Stimulated activated naive CD8-positive, alpha-beta T cell treated with anti-CD3 and anti-CD28 coated beads, Interleukin-15, Interleukin-2, amounts not matched to agents 100 ng/mL and 50 ng/mL, for 24 hours (primary cell): Measurements from ENCODE around the gene MED9.

Experiments used
- H3K27ac Mint-ChIP-seq: one replicate; pipeline ENCODE4 v1.8.0; 2021; ENCODE audit warnings: mild to moderate bottlenecking, mixed read lengths
- H3K27me3 Mint-ChIP-seq: one replicate; pipeline ENCODE4 v1.8.0; 2021; ENCODE audit warnings: mixed read lengths
- H3K36me3 Mint-ChIP-seq: one replicate; pipeline ENCODE4 v1.8.0; 2021; ENCODE audit warnings: low read depth, mixed read lengths
- H3K4me1 Mint-ChIP-seq: one replicate; pipeline ENCODE4 v1.8.0; 2021; ENCODE audit warnings: low read depth, mixed read lengths
- H3K4me3 Mint-ChIP-seq: one replicate; pipeline ENCODE4 v1.8.0; 2021; ENCODE audit warnings: mild to moderate bottlenecking, mixed read lengths
- H3K9me3 Mint-ChIP-seq: one replicate; pipeline ENCODE4 v1.8.0; 2021; ENCODE audit warnings: mixed read lengths

MED9 gene

GRCh38 chr17:17500999-17501605, 24.3 kb downstream of the MED9 start:
- Mint-ChIP-seq H3K27me3 (peaks cover 3% of the 10 kb centered on the region), H3K27ac (no peak overlapping the region), H3K4me3 (no peak overlapping the region), H3K9me3 (no peaks in the 10 kb centered on the region), H3K4me1 (peaks cover 4% of the 10 kb centered on the region), H3K36me3 (no peaks in the 10 kb centered on the region)

GRCh38 chr17:17502741-17503565, 26.2 kb downstream of the MED9 start:
- no peaks in the 10 kb centered on the region for H3K4me1 Mint-ChIP-seq
- H3K27me3 Mint-ChIP-seq = peaks cover 3% of the 10 kb centered on the region
- no peak overlapping the region for H3K27ac Mint-ChIP-seq
- H3K9me3 Mint-ChIP-seq = no peaks in the 10 kb centered on the region
- no peak overlapping the region for H3K4me3 Mint-ChIP-seq
- H3K36me3 Mint-ChIP-seq = no peaks in the 10 kb centered on the region

DNA sequence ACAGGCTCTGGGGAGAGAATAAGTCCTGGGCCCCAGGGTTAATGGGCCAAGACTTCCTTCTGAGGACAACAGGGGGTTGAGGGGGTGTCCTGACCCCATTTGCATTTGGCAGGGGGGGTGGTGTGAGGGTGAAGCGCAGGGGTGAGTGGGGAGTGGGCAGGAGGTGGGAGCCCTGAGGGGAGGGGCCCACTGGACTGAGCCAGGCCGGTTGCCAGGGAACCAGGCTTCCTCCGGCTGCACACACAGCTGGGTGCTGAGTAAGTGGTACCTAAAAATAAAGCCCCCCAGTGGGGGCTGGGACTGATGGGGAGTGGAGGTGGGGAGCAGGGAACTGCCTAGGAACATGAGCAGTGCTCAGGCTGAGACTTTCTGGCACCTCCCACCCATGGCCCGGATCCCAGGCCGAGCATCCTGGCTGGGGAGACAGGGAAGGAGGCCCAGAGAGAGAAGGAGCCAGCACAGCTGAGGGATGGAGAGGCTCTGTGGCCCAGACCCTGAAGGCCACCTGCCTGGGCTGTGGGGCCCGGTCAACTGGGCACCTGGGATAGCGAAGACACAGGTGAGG, 26.8 kb downstream of the MED9 start:
- Mint-ChIP-seq H3K36me3 (no peaks in the 10 kb centered on the region), H3K27me3 (peaks cover 3% of the 10 kb centered on the region), H3K4me3 (no peak overlapping the region), H3K4me1 (no peaks in the 10 kb centered on the region), H3K27ac (no peak overlapping the region), H3K9me3 (no peaks in the 10 kb centered on the region)

DNA sequence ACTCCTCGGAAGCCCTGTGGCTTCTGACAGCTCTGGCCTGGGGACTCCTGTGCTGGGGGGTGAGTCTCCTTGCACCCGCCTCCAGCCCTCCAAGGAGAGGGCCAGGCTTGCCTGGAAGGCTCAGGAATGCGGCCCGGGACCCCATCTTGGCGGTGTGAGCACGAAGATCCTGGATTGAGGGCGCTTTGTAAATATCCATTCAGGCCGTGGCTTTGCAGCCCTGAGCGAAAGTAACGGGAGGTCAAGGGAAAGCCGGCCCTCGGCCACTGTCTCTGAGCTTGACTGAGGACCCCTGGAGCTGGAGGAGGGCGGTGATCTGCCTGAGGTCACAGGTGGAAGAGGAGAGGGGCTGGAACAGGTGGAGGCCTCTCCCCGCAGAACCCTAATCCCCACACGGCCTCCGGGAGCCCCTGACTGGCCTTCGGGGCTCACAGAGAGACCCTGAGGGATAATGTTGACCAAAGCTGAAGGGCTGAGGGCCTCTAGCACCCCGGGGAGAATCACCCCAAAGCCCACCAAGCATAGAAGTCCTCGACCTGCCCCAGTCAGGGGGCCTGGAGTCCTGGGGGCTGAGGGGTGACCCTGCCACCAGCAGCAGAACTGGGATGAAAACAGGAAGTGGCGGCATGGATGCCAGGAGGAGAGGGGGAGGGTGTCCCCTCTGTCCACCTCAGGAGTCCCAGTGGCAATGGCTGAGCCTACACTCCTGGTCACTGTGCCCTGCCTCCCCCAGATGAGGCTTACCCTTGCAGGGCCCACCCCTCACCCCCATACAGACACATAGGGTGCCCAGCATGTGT, 27.7 kb downstream of the MED9 start:
- Mint-ChIP-seq H3K4me1 (no peaks in the 10 kb centered on the region), H3K4me3 (no peak overlapping the region), H3K27me3 (peaks cover 3% of the 10 kb centered on the region), H3K27ac (no peak overlapping the region), H3K9me3 (no peaks in the 10 kb centered on the region), H3K36me3 (no peaks in the 10 kb centered on the region)

GRCh38 chr17:17505151-17505550, 28.4 kb downstream of the MED9 start:
- H3K27me3 Mint-ChIP-seq = peaks cover 3% of the 10 kb centered on the region
- no peaks in the 10 kb centered on the region for H3K36me3 Mint-ChIP-seq
- H3K9me3 Mint-ChIP-seq = no peaks in the 10 kb centered on the region
- peaks cover 3% of the 10 kb centered on the region for H3K4me1 Mint-ChIP-seq
- H3K4me3 Mint-ChIP-seq = no peak overlapping the region
- no peak overlapping the region for H3K27ac Mint-ChIP-seq

GRCh38 chr17:17505610-17506171, 28.9 kb downstream of the MED9 start:
- H3K9me3 Mint-ChIP-seq = no peaks in the 10 kb centered on the region
- H3K4me3 Mint-ChIP-seq = no peak overlapping the region

DNA sequence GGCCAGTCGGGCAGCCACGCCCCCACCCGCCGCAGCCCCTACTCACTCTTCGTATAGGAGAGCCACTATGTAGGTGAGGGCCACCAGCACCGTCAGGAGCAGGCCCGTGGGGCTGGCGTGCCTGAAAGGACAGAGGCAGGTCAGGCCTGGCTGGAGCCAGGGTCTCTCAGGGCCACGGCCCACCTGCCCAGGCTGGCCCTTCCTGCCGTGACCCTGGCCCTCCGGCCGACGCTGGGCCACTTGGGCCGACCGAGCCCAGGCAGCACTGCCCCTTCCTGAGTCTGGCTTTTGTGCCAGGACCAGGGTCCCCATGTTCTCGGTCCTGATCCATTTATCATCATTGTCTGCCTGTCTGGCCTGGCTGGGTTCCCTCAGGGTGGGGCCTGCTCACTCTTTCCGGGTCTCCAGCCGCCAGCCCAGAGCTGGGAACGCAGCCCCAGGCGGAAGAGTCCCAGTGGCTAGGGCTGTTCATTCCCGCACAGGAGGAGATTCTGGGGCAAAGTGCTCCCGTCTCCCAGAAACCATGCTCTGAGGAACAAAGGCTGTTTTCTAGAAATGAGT, 29.5 kb downstream of the MED9 start:
- Mint-ChIP-seq H3K4me3 (no peak overlapping the region), H3K27ac (no peak overlapping the region), H3K9me3 (no peaks in the 10 kb centered on the region), H3K36me3 (no peaks in the 10 kb centered on the region), H3K27me3 (no peaks in the 10 kb centered on the region), H3K4me1 (peaks cover 14% of the 10 kb centered on the region)

More at GRCh38 chr17:17505610-17506171, 28.9 kb downstream of the MED9 start:
- Mint-ChIP-seq H3K36me3 (no peaks in the 10 kb centered on the region), H3K27me3 (no peaks in the 10 kb centered on the region), H3K4me1 (peaks cover 8% of the 10 kb centered on the region), H3K27ac (no peak overlapping the region)

DNA sequence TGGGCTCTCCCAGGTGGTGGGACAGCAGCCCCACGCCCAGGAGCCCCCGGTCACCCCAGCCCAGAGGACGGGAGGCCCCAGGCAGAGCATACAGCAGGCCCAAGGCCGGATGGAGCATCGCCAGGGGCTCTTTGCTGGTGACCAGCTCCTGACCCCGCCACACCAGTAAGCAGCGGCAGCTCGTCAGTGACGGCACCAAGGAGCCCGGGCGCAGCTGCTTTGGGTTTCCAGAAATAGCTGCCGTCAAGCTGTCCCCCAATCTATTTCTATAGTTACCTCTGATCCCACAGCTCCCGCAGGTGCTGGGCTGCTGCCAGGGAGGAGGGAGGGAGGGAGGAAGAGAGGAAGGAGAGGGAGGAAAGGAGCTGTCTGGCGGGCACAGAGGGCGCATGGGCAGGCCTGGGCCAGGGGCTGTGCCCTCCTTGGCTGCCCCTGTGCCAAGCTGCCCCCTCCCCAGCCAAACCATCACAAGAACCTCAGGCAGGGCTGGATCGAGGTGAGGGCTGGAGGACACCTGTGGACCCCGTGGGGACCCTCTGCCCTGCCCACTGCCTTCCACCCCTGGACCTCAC, 30.2 kb downstream of the MED9 start:
- H3K9me3 Mint-ChIP-seq = no peaks in the 10 kb centered on the region
- H3K36me3 Mint-ChIP-seq = no peaks in the 10 kb centered on the region

GRCh38 chr17:17507465-17508011, 30.7 kb downstream of the MED9 start:
- Mint-ChIP-seq H3K27me3 (no peaks in the 10 kb centered on the region), H3K4me1 (peaks cover 14% of the 10 kb centered on the region), H3K4me3 (no peak overlapping the region), H3K36me3 (no peaks in the 10 kb centered on the region), H3K27ac (no peak overlapping the region), H3K9me3 (no peaks in the 10 kb centered on the region)

More for the DNA sequence above, 30.2 kb downstream of the MED9 start:
- Mint-ChIP-seq H3K4me1 (peaks cover 14% of the 10 kb centered on the region), H3K27me3 (no peaks in the 10 kb centered on the region), H3K27ac (no peak overlapping the region), H3K4me3 (no peak overlapping the region)

DNA sequence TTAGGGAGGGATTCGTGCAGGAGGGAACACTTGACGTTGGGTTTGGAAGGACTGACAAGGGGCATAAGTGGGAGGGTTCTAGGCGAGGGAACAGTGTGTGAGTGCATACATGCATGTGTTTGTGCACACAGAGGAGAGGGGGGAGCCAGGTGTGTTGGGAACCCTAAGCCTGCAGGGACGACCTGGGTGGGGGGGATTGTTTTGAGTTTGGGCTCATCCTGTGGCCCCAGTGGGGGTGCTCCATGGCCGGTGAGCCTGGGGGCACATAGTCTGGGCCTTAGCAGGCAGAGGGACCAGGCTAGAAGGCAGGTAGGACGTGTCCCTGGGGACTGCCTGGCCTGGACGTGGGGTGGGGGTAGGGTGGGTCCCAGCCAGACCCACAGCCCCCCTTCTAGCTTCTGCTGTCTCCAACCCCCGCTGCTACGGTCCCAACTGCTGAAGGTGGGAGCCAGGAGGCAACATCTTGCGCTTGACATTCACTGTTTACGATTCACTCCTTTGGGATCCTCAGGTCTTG, 31.3 kb downstream of the MED9 start:
- Mint-ChIP-seq H3K27ac (no peak overlapping the region), H3K4me3 (no peak overlapping the region), H3K4me1 (peaks cover 14% of the 10 kb centered on the region), H3K27me3 (no peaks in the 10 kb centered on the region), H3K36me3 (no peaks in the 10 kb centered on the region), H3K9me3 (no peaks in the 10 kb centered on the region)

DNA sequence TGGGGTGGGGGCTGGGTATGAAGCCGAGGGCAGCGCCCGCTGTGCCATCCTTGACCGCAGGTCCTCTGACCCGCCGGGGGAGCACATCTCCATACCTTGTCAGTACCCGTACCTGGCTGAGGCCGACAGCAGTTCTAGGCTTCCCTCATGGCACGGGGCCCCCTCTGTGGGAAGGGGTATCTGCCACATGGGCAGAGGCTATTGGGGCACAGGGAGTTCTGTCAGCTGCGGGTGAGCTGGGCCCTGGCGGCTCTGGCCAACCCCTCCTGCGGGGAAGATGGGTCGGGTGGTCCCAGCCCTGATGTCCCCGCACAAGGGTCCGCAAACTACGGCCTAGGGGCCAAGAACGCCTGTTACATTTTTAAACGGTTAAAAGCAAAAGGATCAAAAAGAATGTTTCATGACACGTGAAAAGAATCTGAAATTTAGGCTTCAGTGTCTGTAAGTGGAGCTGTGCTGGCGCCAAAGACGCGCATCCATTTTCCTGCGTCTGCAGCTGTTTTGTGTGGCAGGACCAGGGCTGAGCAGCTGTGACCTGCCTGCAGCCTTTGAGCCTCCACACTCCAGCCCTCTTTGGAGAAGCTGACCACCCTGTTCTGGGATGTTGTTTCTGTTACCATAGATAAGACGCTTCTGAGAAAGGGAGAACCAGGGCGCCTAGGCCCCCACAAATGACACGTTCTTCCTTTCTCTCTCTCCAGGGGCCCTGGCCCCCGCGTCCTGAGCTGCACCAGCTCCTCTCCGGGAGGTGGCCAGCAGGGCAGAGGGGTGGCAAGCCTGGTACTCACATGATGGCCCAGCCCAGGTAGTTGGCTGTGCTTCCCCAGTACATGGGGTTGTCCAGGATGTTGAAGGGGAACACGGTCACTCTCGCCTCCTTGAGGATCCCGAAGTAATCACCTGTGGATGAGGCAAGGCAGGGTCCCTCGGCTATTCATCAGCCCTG, 32.1 kb downstream of the MED9 start:
- peaks cover 14% of the 10 kb centered on the region for H3K4me1 Mint-ChIP-seq
- no peak overlapping the region for H3K4me3 Mint-ChIP-seq
- no peaks in the 10 kb centered on the region for H3K9me3 Mint-ChIP-seq
- H3K27ac Mint-ChIP-seq = no peak overlapping the region
- H3K36me3 Mint-ChIP-seq = no peaks in the 10 kb centered on the region
- H3K27me3 Mint-ChIP-seq = no peaks in the 10 kb centered on the region

DNA sequence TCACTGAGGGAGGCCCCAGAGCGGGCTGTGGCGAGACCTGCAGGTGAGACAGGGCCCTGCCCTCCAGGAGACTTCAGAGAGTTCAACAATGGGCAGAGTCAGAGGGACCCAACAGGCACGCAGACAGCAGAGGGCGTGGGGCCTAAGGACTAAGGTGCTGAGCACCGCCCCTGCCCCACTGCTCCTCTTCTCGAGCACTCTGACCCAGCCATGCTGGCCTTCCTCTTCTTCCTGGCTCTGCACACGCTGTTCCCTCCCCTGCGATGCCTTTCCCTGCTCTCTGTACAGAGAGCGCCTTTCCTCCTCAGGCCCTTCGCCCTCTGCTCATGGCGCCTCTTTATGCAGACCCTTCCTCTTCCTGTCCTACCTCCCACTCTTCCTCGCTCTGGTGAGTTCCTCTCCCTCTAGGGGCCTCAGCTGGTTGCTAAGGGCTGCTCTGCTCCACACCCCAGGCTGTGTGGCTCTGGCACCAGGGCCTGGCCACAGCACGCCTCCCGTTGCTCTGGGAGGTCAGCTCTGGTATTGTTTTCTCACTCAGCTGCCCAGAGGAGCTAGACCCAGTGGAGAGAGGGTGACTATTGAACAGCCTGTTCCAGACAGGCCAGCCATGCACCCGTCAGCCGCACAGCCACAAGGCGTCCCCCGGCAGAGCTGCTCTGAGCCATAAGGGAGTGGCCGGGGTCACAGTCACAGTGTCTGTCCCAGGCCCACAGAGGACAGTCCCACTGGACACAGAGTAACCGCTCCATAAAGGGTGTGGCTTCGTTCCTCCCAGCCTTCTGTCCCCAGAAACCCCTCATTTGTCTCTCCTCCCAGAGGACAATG, 33.0 kb downstream of the MED9 start:
- Mint-ChIP-seq H3K27ac (no peak overlapping the region), H3K4me3 (no peak overlapping the region), H3K27me3 (no peaks in the 10 kb centered on the region), H3K9me3 (no peaks in the 10 kb centered on the region), H3K36me3 (no peaks in the 10 kb centered on the region), H3K4me1 (peaks cover 14% of the 10 kb centered on the region)
